ENCODE results near the gene CCDC87.
A peak's percentile ranks its signal among the peaks of the same experiment; 100 is the strongest.
"Not testable (repeated sequence)": the region's sequence is repeated elsewhere in the genome, so short reads cannot be mapped to it uniquely, and the experiment has no call there.

CCDC87 gene, protein sequence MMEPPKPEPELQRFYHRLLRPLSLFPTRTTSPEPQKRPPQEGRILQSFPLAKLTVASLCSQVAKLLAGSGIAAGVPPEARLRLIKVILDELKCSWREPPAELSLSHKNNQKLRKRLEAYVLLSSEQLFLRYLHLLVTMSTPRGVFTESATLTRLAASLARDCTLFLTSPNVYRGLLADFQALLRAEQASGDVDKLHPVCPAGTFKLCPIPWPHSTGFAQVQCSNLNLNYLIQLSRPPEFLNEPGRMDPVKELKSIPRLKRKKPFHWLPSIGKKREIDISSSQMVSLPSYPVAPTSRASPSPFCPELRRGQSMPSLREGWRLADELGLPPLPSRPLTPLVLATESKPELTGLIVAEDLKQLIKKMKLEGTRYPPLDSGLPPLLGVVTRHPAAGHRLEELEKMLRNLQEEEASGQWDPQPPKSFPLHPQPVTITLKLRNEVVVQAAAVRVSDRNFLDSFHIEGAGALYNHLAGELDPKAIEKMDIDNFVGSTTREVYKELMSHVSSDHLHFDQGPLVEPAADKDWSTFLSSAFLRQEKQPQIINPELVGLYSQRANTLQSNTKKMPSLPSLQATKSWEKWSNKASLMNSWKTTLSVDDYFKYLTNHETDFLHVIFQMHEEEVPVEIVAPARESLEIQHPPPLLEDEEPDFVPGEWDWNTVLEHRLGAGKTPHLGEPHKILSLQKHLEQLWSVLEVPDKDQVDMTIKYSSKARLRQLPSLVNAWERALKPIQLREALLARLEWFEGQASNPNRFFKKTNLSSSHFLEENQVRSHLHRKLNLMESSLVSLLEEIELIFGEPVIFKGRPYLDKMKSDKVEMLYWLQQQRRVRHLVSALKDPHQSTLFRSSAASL

DNA sequence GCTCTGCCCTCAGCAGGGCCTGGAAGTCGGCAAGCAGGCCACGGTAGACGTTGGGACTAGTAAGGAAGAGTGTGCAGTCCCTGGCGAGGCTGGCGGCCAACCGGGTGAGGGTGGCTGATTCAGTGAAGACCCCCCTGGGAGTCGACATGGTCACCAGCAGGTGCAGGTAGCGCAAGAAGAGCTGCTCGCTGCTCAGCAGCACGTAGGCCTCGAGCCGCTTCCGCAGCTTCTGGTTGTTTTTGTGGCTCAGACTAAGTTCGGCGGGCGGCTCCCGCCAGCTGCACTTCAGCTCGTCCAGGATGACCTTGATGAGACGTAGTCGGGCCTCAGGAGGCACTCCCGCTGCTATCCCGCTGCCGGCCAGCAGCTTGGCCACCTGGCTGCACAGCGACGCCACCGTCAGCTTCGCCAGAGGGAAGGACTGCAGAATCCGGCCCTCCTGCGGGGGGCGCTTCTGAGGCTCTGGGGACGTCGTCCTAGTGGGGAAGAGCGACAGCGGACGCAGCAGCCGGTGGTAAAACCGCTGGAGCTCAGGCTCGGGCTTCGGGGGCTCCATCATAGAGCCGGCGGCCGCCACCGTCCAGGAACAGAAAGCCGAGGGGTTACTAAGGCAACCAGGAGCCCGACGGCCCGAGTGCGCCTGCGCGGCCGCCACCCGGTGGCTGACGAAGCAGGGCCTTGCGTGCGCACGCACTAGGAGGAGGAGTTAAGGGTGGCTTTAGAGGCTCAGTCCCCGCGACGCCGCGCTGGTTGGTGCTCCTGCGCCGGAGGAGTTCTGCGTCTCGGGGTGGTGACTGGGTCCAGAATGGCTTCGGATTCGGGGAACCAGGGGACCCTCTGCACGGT, at the start of gene CCDC87, which contains the start of gene CCS:
TSS of gene CCDC87 (minus strand) at position 607 of the 846 bp plus-strand sequence. CDS start at position 559, 48 bp downstream.
TSS of gene CCS (plus strand) at position 729 of the 846 bp plus-strand sequence. CDS start at position 806, 77 bp downstream.
- H3K9me3 Mint-ChIP-seq, result no peaks in the 10 kb centered on the region
- peak within 1 kb of the TSS; percentile 98 to 100 for H3K4me3 Mint-ChIP-seq
- DNase-seq, result peak; percentile 93
- H3K27me3 Mint-ChIP-seq, result no peaks in the 10 kb centered on the region
- peak; percentile 96 to 97 for ATAC-seq (replicated peaks)
- H3K27ac Mint-ChIP-seq, result peak within 1 kb of the TSS; percentile 99
- H3K36me3 Mint-ChIP-seq, result peaks cover 3% of the 10 kb centered on the region in 2 donors
- peaks cover 28 to 44% of the 10 kb centered on the region in 2 donors for H3K4me1 Mint-ChIP-seq

DNA sequence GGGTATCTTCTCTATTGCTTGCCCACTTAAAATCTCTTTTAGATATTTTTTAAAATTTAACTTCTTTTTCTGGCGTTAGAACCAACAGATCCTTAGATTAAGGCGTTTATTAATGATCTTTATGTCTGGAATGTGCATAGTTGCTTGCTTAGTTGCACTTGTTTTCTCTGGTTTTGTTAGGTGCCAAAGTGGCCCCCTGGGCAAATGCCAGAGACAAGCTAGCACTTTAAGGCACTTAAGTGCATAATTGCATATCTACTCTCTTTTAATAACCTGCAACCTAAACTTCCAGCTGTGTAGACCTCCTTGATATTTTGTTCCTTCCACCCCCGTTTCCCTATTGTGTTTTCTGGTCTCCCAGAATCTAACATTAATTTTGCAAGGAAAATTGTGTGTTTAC, 49.0 kb upstream of the CCDC87 start:
- ATAC-seq (replicated peaks), result no peak
- Mint-ChIP-seq H3K27me3 (no peaks in the 10 kb centered on the region), H3K36me3 (peaks cover 55 to 89% of the 10 kb centered on the region in 2 donors), H3K9me3 (no peaks in the 10 kb centered on the region), H3K4me3 (peak overlapping the region; percentile 70), H3K27ac (peak overlapping the region; percentile 28), H3K4me1 (peaks cover 56 to 95% of the 10 kb centered on the region in 2 donors)
- no peak for DNase-seq

DNA sequence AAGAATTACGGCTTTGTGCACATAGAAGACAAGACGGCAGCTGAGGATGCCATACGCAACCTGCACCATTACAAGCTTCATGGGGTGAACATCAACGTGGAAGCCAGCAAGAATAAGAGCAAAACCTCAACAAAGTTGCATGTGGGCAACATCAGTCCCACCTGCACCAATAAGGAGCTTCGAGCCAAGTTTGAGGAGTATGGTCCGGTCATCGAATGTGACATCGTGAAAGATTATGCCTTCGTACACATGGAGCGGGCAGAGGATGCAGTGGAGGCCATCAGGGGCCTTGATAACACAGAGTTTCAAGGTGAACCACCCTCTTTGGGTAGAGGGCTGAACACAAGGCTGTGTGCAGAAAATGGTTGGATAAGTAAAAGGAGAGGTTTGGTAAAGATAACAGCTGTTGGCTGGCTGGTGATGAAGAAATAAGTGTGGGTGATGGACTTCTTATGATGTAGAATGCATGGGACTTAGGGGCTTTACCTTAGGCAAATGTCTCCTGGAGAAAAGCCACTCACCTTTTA, 47.0 kb upstream of the CCDC87 start:
- not testable (repeated sequence) for ATAC-seq (replicated peaks); H3K9me3 Mint-ChIP-seq; DNase-seq; H3K27me3 Mint-ChIP-seq
- peaks cover 47 to 83% of the 10 kb centered on the region in 2 donors for H3K4me1 Mint-ChIP-seq
- H3K36me3 Mint-ChIP-seq, result peaks cover 49 to 72% of the 10 kb centered on the region in 2 donors
- H3K4me3 Mint-ChIP-seq, result peak overlapping the region; percentile 96 to 98
- H3K27ac Mint-ChIP-seq, result peak overlapping the region; percentile 99

DNA sequence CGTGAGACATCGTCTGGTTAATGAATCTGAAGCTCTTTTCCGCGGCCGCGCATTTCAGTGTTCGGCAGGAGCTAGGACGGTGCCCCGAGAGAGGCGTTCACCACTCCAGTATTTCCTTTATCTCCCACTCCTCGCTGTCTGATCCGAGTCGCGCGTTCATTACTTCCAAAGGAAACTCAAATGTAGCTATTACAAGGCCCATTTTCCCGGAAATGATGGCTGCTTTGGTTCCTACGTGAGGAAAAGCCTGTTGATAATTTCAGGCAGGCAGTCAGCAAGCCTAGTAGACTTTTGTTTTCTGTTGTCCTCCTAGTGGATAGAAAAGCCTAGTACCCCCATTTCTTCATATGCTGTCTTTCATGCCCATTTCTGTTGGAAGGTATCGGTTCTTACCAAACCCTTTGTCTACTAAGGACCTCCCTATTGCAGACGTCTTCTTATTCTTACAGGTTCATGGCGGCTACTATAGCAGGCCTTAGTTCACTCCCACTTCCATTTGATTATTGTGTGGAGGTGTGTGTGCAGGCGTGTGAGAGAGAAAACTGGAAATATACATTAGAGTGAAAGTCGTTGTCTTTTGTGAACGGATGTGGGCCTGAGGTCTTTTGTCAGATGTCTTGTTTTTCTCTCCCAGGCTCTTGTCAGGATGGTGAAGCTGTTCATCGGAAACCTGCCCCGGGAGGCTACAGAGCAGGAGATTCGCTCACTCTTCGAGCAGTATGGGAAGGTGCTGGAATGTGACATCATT, 46.4 kb upstream of the CCDC87 start:
- DNase-seq (no peak), ATAC-seq (replicated peaks) (peak in 1 of 2 donors; percentile 3)
- Mint-ChIP-seq H3K27me3 (no peaks in the 10 kb centered on the region), H3K9me3 (peaks cover 2 to 4% of the 10 kb centered on the region in 2 donors), H3K4me3 (peak overlapping the region; percentile 96 to 98), H3K4me1 (peaks cover 47 to 83% of the 10 kb centered on the region in 2 donors), H3K36me3 (peaks cover 52 to 72% of the 10 kb centered on the region in 2 donors), H3K27ac (peak overlapping the region; percentile 99)

DNA sequence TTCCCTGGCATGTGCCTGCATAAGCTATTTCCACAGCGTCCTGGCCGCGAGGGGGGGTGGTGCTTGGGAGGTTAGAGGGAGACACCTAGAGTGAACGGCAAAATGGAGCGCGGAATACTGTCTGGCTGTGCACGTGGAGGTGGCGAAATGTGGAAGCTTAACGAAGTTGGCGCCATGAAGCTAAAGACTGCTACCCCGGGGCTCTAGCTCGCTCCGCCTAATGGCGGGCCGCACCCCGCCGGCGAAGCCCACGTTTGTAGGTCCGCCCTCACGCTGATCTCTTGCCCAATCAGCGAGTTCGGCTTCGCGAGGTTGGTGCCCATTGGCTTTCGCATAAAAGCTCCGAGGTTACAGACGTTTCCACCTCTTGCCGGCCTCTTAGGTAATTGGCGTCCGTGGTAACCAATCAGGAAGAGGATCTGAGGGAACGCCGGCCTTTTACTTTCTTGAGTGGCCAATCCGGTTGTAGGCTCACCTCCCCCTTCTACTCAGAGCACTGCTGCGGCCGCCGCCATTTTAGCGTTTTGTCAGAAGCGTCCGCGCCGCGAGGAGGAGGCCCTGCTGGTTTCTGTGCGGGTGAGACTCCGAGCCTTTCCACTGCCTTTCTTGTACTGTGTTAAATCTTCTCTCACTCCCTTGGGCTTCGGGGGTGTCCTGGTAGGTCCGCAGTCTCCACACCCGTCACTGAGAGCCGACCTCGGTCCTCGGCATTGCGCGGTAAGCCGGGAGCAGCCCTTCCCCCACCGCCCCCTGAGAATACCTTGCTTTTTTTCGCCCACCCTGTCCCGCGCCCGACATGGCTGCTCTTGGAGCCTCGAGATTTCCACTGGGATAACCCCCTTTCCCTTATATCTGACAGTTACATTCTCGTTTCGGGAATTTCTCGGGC, 45.6 kb upstream of the CCDC87 start, which contains the start of gene RBM4:
TSS of gene RBM4 (plus strand) at position 527 of the 889 bp plus-strand sequence. CDS start 1,009 bp downstream, outside the sequence.
- H3K9me3 Mint-ChIP-seq, result peaks cover 2 to 4% of the 10 kb centered on the region in 2 donors
- ATAC-seq (replicated peaks) (peak; percentile 95 to 98), DNase-seq (peak; percentile 98)
- peaks cover 44 to 76% of the 10 kb centered on the region in 2 donors for H3K4me1 Mint-ChIP-seq
- H3K36me3 Mint-ChIP-seq, result peaks cover 48 to 65% of the 10 kb centered on the region in 2 donors
- no peaks in the 10 kb centered on the region for H3K27me3 Mint-ChIP-seq
- peak within 1 kb of the TSS; percentile 96 to 98 for H3K4me3 Mint-ChIP-seq
- H3K27ac Mint-ChIP-seq, result peak within 1 kb of the TSS; percentile 99

DNA sequence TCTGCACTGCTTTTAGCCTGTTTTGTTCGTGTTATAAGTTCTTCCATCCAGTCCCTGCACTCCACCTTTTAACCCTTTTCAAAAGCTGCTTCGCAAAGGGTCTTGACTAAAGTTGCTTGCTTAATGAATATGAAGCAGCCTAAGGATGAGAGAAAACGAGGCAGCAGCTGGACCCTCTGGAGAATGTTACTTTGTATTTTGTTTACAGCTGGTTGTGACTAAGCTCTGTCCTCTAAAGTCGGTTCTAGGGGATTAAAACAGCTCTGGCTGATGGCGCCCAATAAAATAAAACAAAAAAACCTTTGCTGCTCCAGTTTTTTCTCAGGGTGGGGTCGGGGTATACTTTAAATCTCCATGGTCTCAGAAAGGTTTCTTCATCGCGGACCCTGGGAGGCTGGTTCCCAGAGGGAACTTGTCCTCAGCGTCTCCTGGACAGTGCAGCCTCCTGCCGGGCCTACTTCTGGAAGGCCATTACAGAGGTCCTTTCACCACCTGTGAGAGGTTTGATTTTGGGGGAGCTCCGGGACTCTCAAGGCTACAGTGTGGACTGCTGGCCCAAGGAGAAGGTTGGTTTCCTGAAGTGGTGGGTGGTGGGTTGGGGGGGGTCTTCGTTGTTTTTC, 44.8 kb upstream of the CCDC87 start:
- H3K36me3 Mint-ChIP-seq, result peaks cover 40 to 57% of the 10 kb centered on the region in 2 donors
- peaks cover 36 to 68% of the 10 kb centered on the region in 2 donors for H3K4me1 Mint-ChIP-seq
- H3K4me3 Mint-ChIP-seq, result peak overlapping the region; percentile 96 to 98
- H3K27me3 Mint-ChIP-seq, result no peaks in the 10 kb centered on the region
- DNase-seq (no peak), ATAC-seq (replicated peaks) (peak in 1 of 2 donors; percentile 0)
- H3K27ac Mint-ChIP-seq, result peak overlapping the region; percentile 99
- H3K9me3 Mint-ChIP-seq, result peaks cover 2 to 4% of the 10 kb centered on the region in 2 donors

DNA sequence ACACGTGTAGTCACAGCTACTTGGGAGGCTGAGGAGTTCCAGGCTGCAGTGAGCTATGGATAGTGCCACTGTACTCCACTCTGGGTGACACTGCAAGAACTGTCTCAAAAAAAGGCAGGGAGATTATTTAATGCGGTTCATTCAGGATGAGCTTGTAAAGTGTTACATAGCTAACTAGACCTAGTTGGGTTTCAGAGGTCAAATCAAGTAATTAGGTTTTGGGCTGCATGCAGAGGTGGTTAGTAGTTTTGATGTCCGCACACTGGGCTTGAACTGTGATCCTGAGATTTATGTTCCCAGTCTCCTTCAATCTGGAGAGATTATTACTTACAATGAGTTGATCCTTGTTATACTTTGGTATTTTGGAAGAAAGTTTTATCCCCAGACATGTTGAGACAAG, 43.5 kb upstream of the CCDC87 start:
- no peak overlapping the region for H3K27ac Mint-ChIP-seq
- peaks cover 29 to 66% of the 10 kb centered on the region in 2 donors for H3K4me1 Mint-ChIP-seq
- DNase-seq (no peak), ATAC-seq (replicated peaks) (no peak)
- peaks cover 2 to 4% of the 10 kb centered on the region in 2 donors for H3K9me3 Mint-ChIP-seq
- no peaks in the 10 kb centered on the region for H3K27me3 Mint-ChIP-seq
- H3K4me3 Mint-ChIP-seq, result no peak overlapping the region
- peaks cover 41 to 58% of the 10 kb centered on the region in 2 donors for H3K36me3 Mint-ChIP-seq

DNA sequence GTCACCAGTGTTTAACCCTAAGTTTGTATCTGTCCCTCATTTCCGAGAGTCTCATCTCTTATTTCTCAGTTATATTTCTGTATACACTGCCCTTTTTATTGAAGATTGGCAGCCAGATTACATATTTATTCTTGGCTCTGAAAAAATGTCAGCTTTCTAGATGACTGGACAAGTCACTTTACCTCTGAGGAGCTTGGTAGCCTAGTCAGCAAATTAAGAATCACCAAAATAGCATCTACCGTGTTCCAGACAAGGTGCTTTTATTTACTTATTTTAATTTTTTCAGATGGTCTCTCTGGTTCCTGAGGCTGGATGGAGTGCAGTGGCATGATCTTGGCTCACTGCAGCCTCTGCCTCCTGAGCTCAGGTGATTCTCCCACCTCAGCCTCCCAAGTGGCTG, 40.1 kb upstream of the CCDC87 start:
- no peak for ATAC-seq (replicated peaks)
- H3K27me3 Mint-ChIP-seq, result no peaks in the 10 kb centered on the region
- H3K36me3 Mint-ChIP-seq, result peaks cover 37 to 53% of the 10 kb centered on the region in 2 donors
- peaks cover 2 to 4% of the 10 kb centered on the region in 2 donors for H3K9me3 Mint-ChIP-seq
- no peak for DNase-seq
- no peak overlapping the region for H3K4me3 Mint-ChIP-seq
- peaks cover 29 to 60% of the 10 kb centered on the region in 2 donors for H3K4me1 Mint-ChIP-seq
- H3K27ac Mint-ChIP-seq, result no peak overlapping the region

DNA sequence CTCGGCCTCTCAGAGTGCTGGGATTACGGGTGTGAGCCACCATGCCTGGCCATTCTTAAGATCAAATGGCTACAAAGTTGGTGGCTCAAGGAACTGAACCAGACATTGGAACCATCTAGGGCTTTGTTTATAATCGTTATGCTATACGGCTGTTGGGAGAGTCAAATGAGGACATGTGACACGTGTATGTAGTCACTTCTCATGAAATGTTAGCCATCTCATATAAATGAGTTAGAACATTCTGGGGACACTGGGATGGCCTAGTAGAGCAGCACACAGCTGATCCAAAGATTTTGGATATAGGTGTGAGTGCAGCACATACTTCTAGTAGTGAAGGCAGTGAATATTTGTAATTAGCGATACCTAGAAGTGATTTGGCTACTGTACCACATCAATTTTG, 39.0 kb upstream of the CCDC87 start:
- Mint-ChIP-seq H3K4me3 (no peak overlapping the region), H3K27ac (peak overlapping the region; percentile 60), H3K4me1 (peaks cover 26 to 59% of the 10 kb centered on the region in 2 donors), H3K27me3 (no peaks in the 10 kb centered on the region), H3K36me3 (peaks cover 38 to 53% of the 10 kb centered on the region in 2 donors), H3K9me3 (peaks cover 2 to 4% of the 10 kb centered on the region in 2 donors)
- ATAC-seq (replicated peaks) (no peak), DNase-seq (no peak)

DNA sequence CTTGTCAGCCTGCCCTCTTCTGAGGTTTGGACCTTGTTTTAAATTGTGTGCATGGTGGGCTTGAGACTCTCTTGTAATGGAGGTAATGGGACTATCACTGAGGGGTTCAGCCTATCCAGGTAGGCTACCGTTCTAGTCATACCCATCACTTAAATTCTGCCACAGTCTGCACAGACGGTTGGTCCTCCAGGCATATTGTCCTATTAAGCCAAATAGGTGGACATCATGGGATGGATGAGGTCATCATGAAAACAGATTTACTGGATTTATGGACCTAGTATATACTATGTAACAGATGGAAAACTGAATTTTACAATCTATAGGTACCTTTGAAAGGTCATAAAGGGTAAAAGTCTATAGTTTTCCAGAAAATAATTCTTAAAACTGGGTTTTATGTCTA, 36.5 kb upstream of the CCDC87 start:
- DNase-seq, result no peak
- ATAC-seq (replicated peaks), result no peak
- Mint-ChIP-seq H3K36me3 (peaks cover 42 to 69% of the 10 kb centered on the region in 2 donors), H3K27ac (peak overlapping the region; percentile 65), H3K4me1 (peaks cover 24 to 67% of the 10 kb centered on the region in 2 donors), H3K27me3 (no peaks in the 10 kb centered on the region), H3K4me3 (no peak overlapping the region), H3K9me3 (no peaks in the 10 kb centered on the region)

DNA sequence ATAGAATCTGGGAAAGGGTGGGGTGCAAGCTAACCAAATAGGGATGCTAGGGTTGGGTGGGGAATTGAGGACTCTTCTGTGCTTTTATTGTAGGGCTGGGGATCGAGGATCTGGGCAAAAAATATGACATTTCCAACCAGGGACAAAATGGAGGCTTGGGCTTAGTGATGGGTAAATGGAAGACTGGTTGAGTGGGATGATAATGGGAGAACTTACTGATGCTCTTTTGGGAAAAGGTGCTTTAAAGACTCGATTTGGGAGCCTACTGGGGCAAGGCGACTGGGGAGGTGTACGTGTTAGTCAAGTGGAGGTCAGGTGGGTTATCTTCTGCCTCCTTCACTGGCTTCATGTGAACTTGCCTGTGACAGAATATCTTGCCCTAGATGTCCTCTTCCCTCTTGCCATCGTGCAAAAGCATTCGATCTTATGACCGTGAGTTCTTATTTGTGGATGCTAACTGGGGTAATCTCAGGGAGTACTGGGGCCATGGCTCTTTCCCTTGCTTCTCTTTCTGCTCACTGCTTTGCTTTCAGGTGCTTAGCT, 35.3 kb upstream of the CCDC87 start:
- Mint-ChIP-seq H3K27ac (peak overlapping the region; percentile 37), H3K4me3 (no peak overlapping the region), H3K9me3 (no peaks in the 10 kb centered on the region), H3K27me3 (no peaks in the 10 kb centered on the region), H3K4me1 (peaks cover 34 to 75% of the 10 kb centered on the region in 2 donors), H3K36me3 (peaks cover 49 to 77% of the 10 kb centered on the region in 2 donors)
- no peak for ATAC-seq (replicated peaks)
- DNase-seq, result no peak

Data from stimulated activated naive B cell treated with anti-CD40 and anti-IgM and Interleukin-4, amounts not matched to agents 10 μg/mL and 1 μg/mL and 100 μg/mL, for 72 hours (primary cell).